ENCODE results near the gene MRPL43. TPM values are rescaled to one million over a fixed set of nuclear protein-coding genes. Genes with fewer than 3 reads are reported as not detected.

Gene MRPL43
- total and polyA plus RNA-seq, 2 donors (not counting 3 experiments of a cell fraction or from before 2014, with no cell fraction given) = 75.0 to 144 TPM

- Histone ChIP-seq H2AFZ (ENCODE audit: low read depth, low read length) (no peak overlapping the region), H3K36me3 (ENCODE audit: control insufficient read depth in 2 of 2, extremely low read depth in 1 of 2, insufficient read depth in 2 of 2, low read length in 2 of 2) (peaks cover 0 to 4% of the 10 kb centered on the region in 2 experiments), H3K27me3 (ENCODE audit: control insufficient read depth in 2 of 2, insufficient read depth in 2 of 2, low read length in 2 of 2) (no peaks in the 10 kb centered on the region), H3K4me2 (ENCODE audit: insufficient read depth, low read length) (no peak overlapping the region), H4K20me1 (replicated peaks; ENCODE audit: control insufficient read depth, extremely low read depth, insufficient read depth, low read length) (no peaks in the 10 kb centered on the region), H3K79me2 (ENCODE audit: control insufficient read depth, insufficient read depth, low read length) (no peaks in the 10 kb centered on the region), H3K27ac (ENCODE audit: insufficient read depth, low read depth, low read length) (no peak overlapping the region), H3K9me1 (replicated peaks; ENCODE audit: control insufficient read depth, extremely low read depth, insufficient read depth, low read length) (no peaks in the 10 kb centered on the region), H3K4me3 (replicated peaks in 1 of 3; ENCODE audit: insufficient read depth in 1 of 3, low read depth in 1 of 3, low read length in 3 of 3) (no peak overlapping the region), H3K4me1 (ENCODE audit: control insufficient read depth, extremely low read depth, insufficient read depth, low read length) (peaks cover 12% of the 10 kb centered on the region), H3K9ac (replicated peaks; ENCODE audit: extremely low read depth, insufficient read depth, low read length) (no peak overlapping the region), H3K9me3 (replicated peaks; ENCODE audit: control insufficient read depth, insufficient read depth, low read length) (no peaks in the 10 kb centered on the region)
- TF ChIP-seq MAX (IDR thresholded peaks at IDR 0.05; ENCODE audit: insufficient read depth, insufficient read length) (no peak), FOS (IDR thresholded peaks at IDR 0.05; ENCODE audit: borderline replicate concordance, insufficient read depth, low read length) (no peak), GATA2 (IDR thresholded peaks at IDR 0.05; ENCODE audit: insufficient read depth, insufficient read length, low read depth, low read length) (no peak)
- no TSS peak for BruUV-seq (replicated peaks)
- CTCF ChIA-PET = interaction anchor here (1.0 to 5.3 kb wide), 4 partner anchors 10 to 47 kb away, joined by 4 to 54 read pairs (median 15); no protein-coding TSS in a partner anchor
- FAIRE-seq (no peak), DNase-seq (ENCODE audit: low read depth, low spot score) (no peak)
- dilution Hi-C loops (cut with MboI; ENCODE audit: extremely low pct_ligation_motif_present, low sequenced_read_pairs) (no loop called here), intact Hi-C loops (cut with micrococcal nuclease) (no loop called here)
- POLR2A ChIA-PET = no interaction called here
Observed at GRCh38 chr10:100967332-100967731, 20.0 kb downstream of the MRPL43 start.

- FAIRE-seq = no peak
- ChIA-PET POLR2A (no interaction called here), CTCF (interaction anchor here (1.0 to 5.3 kb wide), 4 partner anchors 10 to 48 kb away, joined by 4 to 54 read pairs (median 15); no protein-coding TSS in a partner anchor)
- Histone ChIP-seq H3K36me3 (ENCODE audit: control insufficient read depth in 2 of 2, extremely low read depth in 1 of 2, insufficient read depth in 2 of 2, low read length in 2 of 2) (peaks cover 0 to 4% of the 10 kb centered on the region in 2 experiments), H3K27me3 (ENCODE audit: control insufficient read depth in 2 of 2, insufficient read depth in 2 of 2, low read length in 2 of 2) (no peaks in the 10 kb centered on the region), H3K9me1 (replicated peaks; ENCODE audit: control insufficient read depth, extremely low read depth, insufficient read depth, low read length) (no peaks in the 10 kb centered on the region), H3K27ac (ENCODE audit: insufficient read depth, low read depth, low read length) (no peak overlapping the region), H3K4me1 (ENCODE audit: control insufficient read depth, extremely low read depth, insufficient read depth, low read length) (peaks cover 12% of the 10 kb centered on the region), H3K4me3 (replicated peaks in 1 of 3; ENCODE audit: insufficient read depth in 1 of 3, low read depth in 1 of 3, low read length in 3 of 3) (no peak overlapping the region), H3K9me3 (replicated peaks; ENCODE audit: control insufficient read depth, insufficient read depth, low read length) (no peaks in the 10 kb centered on the region), H3K4me2 (ENCODE audit: insufficient read depth, low read length) (no peak overlapping the region), H3K9ac (replicated peaks; ENCODE audit: extremely low read depth, insufficient read depth, low read length) (no peak overlapping the region), H2AFZ (ENCODE audit: low read depth, low read length) (no peak overlapping the region), H3K79me2 (ENCODE audit: control insufficient read depth, insufficient read depth, low read length) (no peaks in the 10 kb centered on the region), H4K20me1 (replicated peaks; ENCODE audit: control insufficient read depth, extremely low read depth, insufficient read depth, low read length) (no peaks in the 10 kb centered on the region)
- TF ChIP-seq MAX (IDR thresholded peaks at IDR 0.05; ENCODE audit: insufficient read depth, insufficient read length) (no peak), MYC (IDR thresholded peaks at IDR 0.05; ENCODE audit: low read depth, low read length) (no peak), POLR2A (IDR thresholded peaks at IDR 0.05; ENCODE audit: low read depth, low read length) (no peak), JUN (IDR thresholded peaks at IDR 0.05; ENCODE audit: borderline replicate concordance, insufficient read depth, insufficient read length, low read depth) (no peak), CTCF (IDR thresholded peaks at IDR 0.05; ENCODE audit: extremely low read depth in 1 of 2, insufficient read depth in 1 of 2, low read depth in 1 of 2, low read length in 2 of 2) (no peak), FOS (IDR thresholded peaks at IDR 0.05; ENCODE audit: borderline replicate concordance, insufficient read depth, low read length) (no peak), POLR2AphosphoS5 (IDR thresholded peaks at IDR 0.05; ENCODE audit: insufficient read depth, low read depth, low read length) (no peak), EZH2 (IDR thresholded peaks at IDR 0.05; ENCODE audit: borderline replicate concordance, low read depth, low read length, severe bottlenecking) (no peak)
- intact Hi-C loops (cut with micrococcal nuclease) (no loop called here), dilution Hi-C loops (cut with MboI; ENCODE audit: extremely low pct_ligation_motif_present, low sequenced_read_pairs) (no loop called here)
- no TSS peak for BruUV-seq (replicated peaks)
- DNase-seq (ENCODE audit: low read depth, low spot score) = no peak
Observed at GRCh38 chr10:100966887-100967286, 20.4 kb downstream of the MRPL43 start.
